Endothelial cell of umbilical vein (primary cell): ENCODE results near the gene HUNK. TPM values are rescaled to one million over a fixed set of nuclear protein-coding genes. Genes with fewer than 3 reads are reported as not detected.

ENCODE experiments used
- BruUV-seq: library from RNA; stranded (reverse); fragments of 400-500 nt; replicated peaks from 2 replicates; lab custom pipeline; 2021; lab: Mats Ljungman, UMichigan
- CTCF ChIA-PET: fragments of 300-600, 350-600 bp; sonication (Branson Sonifier 250); formaldehyde crosslinking; loops from one replicate; lab custom pipeline; 2021; ENCODE audit warnings: antibody characterized with exemption, inconsistent platforms; lab: Charles Lee
- POLR2A ChIA-PET: fragments of 300-600, 350-600 bp; sonication (Branson Sonifier 250); formaldehyde crosslinking; loops from one replicate; lab custom pipeline; 2021; ENCODE audit warnings: antibody characterized with exemption, inconsistent platforms; lab: Charles Lee
- DNase-seq: peaks from one replicate; pipeline ENCODE4 v3.0.0-alpha.2; 2011; ENCODE audit warnings: low read depth, low spot score
- FAIRE-seq: peaks from 2 replicates; lab custom pipeline; 2011; peaks lifted over from hg19 to GRCh38; lab: Jason Lieb, UNC
- H2AFZ ChIP-seq: 2 replicates; pipeline ENCODE4 v1.6.0; 2012; ENCODE audit warnings: low read depth, low read length, control low read depth, inconsistent platforms
- H3K27ac ChIP-seq: 2 replicates; pipeline ENCODE4 v1.5.1; 2011; ENCODE audit warnings: low read depth, mild to moderate bottlenecking, control low read depth, low read length, moderate library complexity; ENCODE audit not compliant: insufficient read depth
- H3K27me3 ChIP-seq, 2 experiments: 2 replicates each; pipeline versions ENCODE4 v1.6.0 to v1.6.1; 2011; ENCODE audit warnings: low read length in 2 of 2, mixed read lengths in 1 of 2; ENCODE audit not compliant: control insufficient read depth in 2 of 2, insufficient read depth in 2 of 2
- H3K36me3 ChIP-seq, 2 experiments: 2 replicates in 1 of 2; 3 replicates in 1 of 2; pipeline ENCODE4 v1.5.1; 2011; ENCODE audit warnings: low read length in 2 of 2, mild to moderate bottlenecking in 1 of 2, moderate library complexity in 1 of 2; ENCODE audit not compliant: control insufficient read depth in 2 of 2, insufficient read depth in 2 of 2; ENCODE audit errors: extremely low read depth in 1 of 2
- H3K4me1 ChIP-seq: 3 replicates; pipeline ENCODE4 v1.5.1; 2011; ENCODE audit warnings: mild to moderate bottlenecking, low read length; ENCODE audit not compliant: control insufficient read depth, insufficient read depth; ENCODE audit errors: extremely low read depth
- H3K4me2 ChIP-seq: 2 replicates; pipeline ENCODE4 v1.6.1; 2011; ENCODE audit warnings: low read length, control low read depth, mixed read lengths; ENCODE audit not compliant: insufficient read depth
- H3K4me3 ChIP-seq, 3 experiments: fragments of 200-600 bp in 1 of 3; sonication (generic), shearing (Covaris generic) in 1 of 3; replicated peaks in 1 of 3; 2 replicates each; pipeline ENCODE4 v1.5.1; 2011 to 2016; ENCODE audit warnings: control low read depth in 3 of 3, low read length in 3 of 3, mild to moderate bottlenecking in 2 of 3, inconsistent platforms in 1 of 3, low read depth in 1 of 3, moderate library complexity in 1 of 3; ENCODE audit not compliant: insufficient read depth in 1 of 3
- H3K79me2 ChIP-seq: 2 replicates; pipeline ENCODE4 v1.6.0; 2012; ENCODE audit warnings: low read length, inconsistent platforms; ENCODE audit not compliant: control insufficient read depth, insufficient read depth
- H3K9ac ChIP-seq: replicated peaks from 2 replicates; pipeline ENCODE3; 2011; ENCODE audit warnings: low read length, control low read depth; ENCODE audit not compliant: insufficient read depth; ENCODE audit errors: extremely low read depth
- H3K9me1 ChIP-seq: replicated peaks from 3 replicates; pipeline ENCODE4 v1.6.0; 2011; ENCODE audit warnings: mild to moderate bottlenecking, low read length; ENCODE audit not compliant: control insufficient read depth, insufficient read depth; ENCODE audit errors: extremely low read depth
- H3K9me3 ChIP-seq: replicated peaks from 2 replicates; pipeline ENCODE4 v1.5.1; 2012; ENCODE audit warnings: low read length, inconsistent platforms; ENCODE audit not compliant: control insufficient read depth, insufficient read depth
- H4K20me1 ChIP-seq: replicated peaks from 2 replicates; pipeline ENCODE3; 2011; ENCODE audit warnings: mild to moderate bottlenecking, low read length; ENCODE audit not compliant: control insufficient read depth, insufficient read depth; ENCODE audit errors: extremely low read depth
- EZH2 ChIP-seq: IDR thresholded peaks from 2 replicates; pipeline ENCODE4 v1.6.1; 2012; ENCODE audit warnings: borderline replicate concordance, low read depth, mild to moderate bottlenecking, moderate library complexity, low read length, inconsistent platforms; ENCODE audit not compliant: severe bottlenecking
- FOS ChIP-seq: IDR thresholded peaks from 2 replicates; pipeline ENCODE4 v1.6.1; 2011; ENCODE audit warnings: mild to moderate bottlenecking, low read length, moderate library complexity, borderline replicate concordance; ENCODE audit not compliant: insufficient read depth
- GATA2 ChIP-seq: IDR thresholded peaks from 2 replicates; pipeline ENCODE4 v1.7.0; 2011; ENCODE audit warnings: low read depth, mild to moderate bottlenecking, moderate library complexity, mixed read lengths, low read length; ENCODE audit not compliant: insufficient read length, insufficient read depth
- JUN ChIP-seq: IDR thresholded peaks from 2 replicates; pipeline ENCODE4 v1.6.1; 2011; ENCODE audit warnings: borderline replicate concordance, low read depth; ENCODE audit not compliant: insufficient read length, insufficient read depth
- MAX ChIP-seq: IDR thresholded peaks from 2 replicates; pipeline ENCODE4 v1.6.1; 2011; ENCODE audit not compliant: insufficient read depth, insufficient read length
- MYC ChIP-seq: IDR thresholded peaks from one replicate; pipeline ENCODE4 v1.6.1; 2011; ENCODE audit warnings: mild to moderate bottlenecking, low read depth, low read length
- POLR2A ChIP-seq: IDR thresholded peaks from 2 replicates; pipeline ENCODE4 v1.6.1; 2012; ENCODE audit warnings: low read depth, mild to moderate bottlenecking, control low read depth, low read length
- POLR2AphosphoS5 ChIP-seq: IDR thresholded peaks from 2 replicates; pipeline ENCODE4 v1.6.1; 2012; ENCODE audit warnings: low read depth, mild to moderate bottlenecking, control low read depth, low read length, moderate library complexity; ENCODE audit not compliant: insufficient read depth
- dilution Hi-C: fragments of 300-500 bp; cut with MboI; formaldehyde crosslinking; loops from one replicate; pipeline ENCODE4 v1.15.0; 2019; ENCODE audit warnings: low sequenced_read_pairs; ENCODE audit not compliant: extremely low pct_ligation_motif_present
- intact Hi-C: fragments of 100-400 bp; cut with micrococcal nuclease; formaldehyde crosslinking; loops from one replicate; pipeline ENCODE4 v1.10.0; 2022
- polyA plus RNA-seq, 4 experiments: library from polyadenylated mRNA; depleted of rRNA in 3 of 4; stranded (reverse) in 3 of 4; unstranded in 1 of 4; fragments of >200 nt; gene quantifications; 2 replicates each; pipeline versions ENCODE4 v1.2.1 to v1.2.3, GENCODE V29; 2011 to 2012; ENCODE audit warnings: missing spikeins in 1 of 4
- total RNA-seq: library from RNA; stranded (reverse); gene quantifications from 2 replicates; pipeline ENCODE4 v1.2.3, GENCODE V29; 2021
- TF ChIP-seq, protein P1 (sequence below), 2 donors: IDR thresholded peaks; 1 replicate in 1 of 2; 2 replicates in 1 of 2; pipeline ENCODE4 v1.5.1; 2011; ENCODE audit warnings: low read length in 2 of 2, mild to moderate bottlenecking in 2 of 2, moderate library complexity in 2 of 2, control low read depth in 1 of 2, inconsistent platforms in 1 of 2, low read depth in 1 of 2; ENCODE audit not compliant: insufficient read depth in 1 of 2; ENCODE audit errors: extremely low read depth in 1 of 2

The HUNK gene
- total and polyA plus RNA-seq, 2 donors (not counting 3 experiments of a cell fraction or from before 2014, with no cell fraction given), result not detected

- no peaks in the 10 kb centered on the region for H4K20me1 ChIP-seq
- dilution Hi-C loops (no loop called here), intact Hi-C loops (no loop called here)
- ChIA-PET CTCF (no interaction called here), POLR2A (no interaction called here)
- no peak overlapping the region for H2AFZ ChIP-seq
- H3K4me3 ChIP-seq, result no peak overlapping the region
- TF ChIP-seq JUN, result no peak
- no peaks in the 10 kb centered on the region for H3K4me1 ChIP-seq
- no peaks in the 10 kb centered on the region for H3K79me2 ChIP-seq
- no peak overlapping the region for H3K9ac ChIP-seq
- peaks cover 10 to 13% of the 10 kb centered on the region in 2 experiments for H3K27me3 ChIP-seq
- H3K4me2 ChIP-seq, result no peak overlapping the region
- FAIRE-seq (no peak), DNase-seq (no peak)
- no peak overlapping the region for H3K27ac ChIP-seq
- H3K9me1 ChIP-seq, result no peaks in the 10 kb centered on the region
- no peaks in the 10 kb centered on the region for H3K36me3 ChIP-seq
- BruUV-seq, result no TSS peak
- no peaks in the 10 kb centered on the region for H3K9me3 ChIP-seq
Observed at GRCh38 chr21:31878831-31879230, 6.0 kb downstream of the HUNK start.

DNA sequence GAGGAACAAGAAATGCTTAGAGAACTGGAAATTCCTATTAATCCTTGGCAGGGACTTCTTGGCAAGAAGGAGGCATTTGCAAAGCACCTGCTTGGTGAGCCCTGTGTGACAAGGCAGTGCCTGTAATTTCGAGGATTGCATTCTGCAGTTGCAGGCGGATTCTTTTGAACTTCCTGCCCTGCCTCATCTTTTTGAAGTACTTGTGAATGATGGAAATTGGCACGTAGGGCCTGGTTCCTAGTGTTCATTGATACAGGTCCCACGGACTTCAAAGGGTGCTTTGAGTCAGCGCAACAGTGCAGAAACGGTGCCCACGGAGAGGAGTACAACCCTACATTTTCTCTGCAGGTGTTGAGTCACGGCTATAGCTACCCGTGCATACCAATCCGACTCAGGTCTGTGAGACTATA is 6.4 kb downstream of the HUNK start:
- no peaks in the 10 kb centered on the region for H3K79me2 ChIP-seq
- POLR2A ChIA-PET, result no interaction called here
- no TSS peak for BruUV-seq
- TF ChIP-seq EZH2 (no peak), MYC (no peak), MAX (no peak), GATA2 (no peak), POLR2AphosphoS5 (no peak), FOS (no peak), POLR2A (no peak), JUN (no peak)
- TF ChIP-seq, protein P1, sequence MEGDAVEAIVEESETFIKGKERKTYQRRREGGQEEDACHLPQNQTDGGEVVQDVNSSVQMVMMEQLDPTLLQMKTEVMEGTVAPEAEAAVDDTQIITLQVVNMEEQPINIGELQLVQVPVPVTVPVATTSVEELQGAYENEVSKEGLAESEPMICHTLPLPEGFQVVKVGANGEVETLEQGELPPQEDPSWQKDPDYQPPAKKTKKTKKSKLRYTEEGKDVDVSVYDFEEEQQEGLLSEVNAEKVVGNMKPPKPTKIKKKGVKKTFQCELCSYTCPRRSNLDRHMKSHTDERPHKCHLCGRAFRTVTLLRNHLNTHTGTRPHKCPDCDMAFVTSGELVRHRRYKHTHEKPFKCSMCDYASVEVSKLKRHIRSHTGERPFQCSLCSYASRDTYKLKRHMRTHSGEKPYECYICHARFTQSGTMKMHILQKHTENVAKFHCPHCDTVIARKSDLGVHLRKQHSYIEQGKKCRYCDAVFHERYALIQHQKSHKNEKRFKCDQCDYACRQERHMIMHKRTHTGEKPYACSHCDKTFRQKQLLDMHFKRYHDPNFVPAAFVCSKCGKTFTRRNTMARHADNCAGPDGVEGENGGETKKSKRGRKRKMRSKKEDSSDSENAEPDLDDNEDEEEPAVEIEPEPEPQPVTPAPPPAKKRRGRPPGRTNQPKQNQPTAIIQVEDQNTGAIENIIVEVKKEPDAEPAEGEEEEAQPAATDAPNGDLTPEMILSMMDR (IDR thresholded peaks at IDR 0.05; ENCODE audit: extremely low read depth in 1 of 2, insufficient read depth in 1 of 2, low read depth in 1 of 2, low read length in 2 of 2), result no peak
- DNase-seq (no peak), FAIRE-seq (no peak)
- no peaks in the 10 kb centered on the region for H3K36me3 ChIP-seq
- no peaks in the 10 kb centered on the region for H3K9me1 ChIP-seq
- H3K4me1 ChIP-seq, result no peaks in the 10 kb centered on the region
- H3K9me3 ChIP-seq, result no peaks in the 10 kb centered on the region
- H3K27me3 ChIP-seq, result peaks cover 10 to 13% of the 10 kb centered on the region in 2 experiments
- H3K27ac ChIP-seq, result no peak overlapping the region
- intact Hi-C loops (no loop called here), dilution Hi-C loops (no loop called here)
- CTCF ChIA-PET, result interaction anchor here (1.3 kb wide), 1 partner anchor 379 kb away, joined by 3 read pairs; no protein-coding TSS in a partner anchor
- H2AFZ ChIP-seq, result no peak overlapping the region
- no peak overlapping the region for H3K4me2 ChIP-seq
- no peak overlapping the region for H3K9ac ChIP-seq
- no peaks in the 10 kb centered on the region for H4K20me1 ChIP-seq
- H3K4me3 ChIP-seq, result no peak overlapping the region
